ENCODE data around the gene DOCK1.

GRCh38 chr10:127293640-127294039, 388.4 kb downstream of the DOCK1 start:
- TF ChIP-seq POLR2A (IDR thresholded peaks at IDR 0.05) (no peak), CTCF (IDR thresholded peaks at IDR 0.05) (no peak)
